GM23338 (cell line): ENCODE measurements around the gene ERRFI1. TPM values are rescaled to one million over a fixed set of nuclear protein-coding genes. Genes with fewer than 3 reads are reported as not detected.

Experiments
- ATAC-seq: fragments of 200-7000 bp; cut with Tn5 transposase; 3 replicates; pipeline ENCODE4 v1.9.1; 2020
- DNase-seq: peaks from one replicate; pipeline ENCODE4 v3.0.0-alpha.2; 2015; ENCODE audit warnings: low spot score
- H2AFZ ChIP-seq: fragments of 200-600 bp; sonication (generic); 2 replicates; pipeline ENCODE4 v1.8.0; 2016; ENCODE audit warnings: antibody characterized with exemption, mild to moderate bottlenecking, moderate library complexity
- H3F3A ChIP-seq: fragments of 200-600 bp; sonication (generic); replicated peaks from 2 replicates; pipeline ENCODE4 v1.8.0; 2017; ENCODE audit warnings: antibody characterized with exemption, mixed run types, low read depth
- H3K27ac ChIP-seq: fragments of 200-600 bp; sonication (generic); 2 replicates; pipeline ENCODE4 v1.6.1; 2016; ENCODE audit warnings: low read depth
- H3K27me3 ChIP-seq: fragments of 200-600 bp; sonication (generic); 2 replicates; pipeline ENCODE4 v1.8.0; 2016; ENCODE audit warnings: mild to moderate bottlenecking, mixed run types, moderate library complexity; ENCODE audit not compliant: insufficient read depth
- H3K36me3 ChIP-seq: fragments of 200-600 bp; sonication (generic); 2 replicates; pipeline ENCODE4 v1.8.0; 2016; ENCODE audit warnings: mild to moderate bottlenecking; ENCODE audit not compliant: insufficient read depth
- H3K4me1 ChIP-seq: fragments of 200-600 bp; sonication (generic); 2 replicates; pipeline ENCODE4 v1.8.0; 2016; ENCODE audit warnings: mild to moderate bottlenecking, moderate library complexity; ENCODE audit not compliant: insufficient read depth
- H3K4me2 ChIP-seq: fragments of 200-600 bp; sonication (generic); 2 replicates; pipeline ENCODE4 v1.7.1; 2017; ENCODE audit warnings: mixed run types
- H3K4me3 ChIP-seq: fragments of 200-600 bp; sonication (generic); 2 replicates; pipeline ENCODE4 v1.6.1; 2016; ENCODE audit warnings: mixed run types
- H3K79me2 ChIP-seq: fragments of 200-600 bp; sonication (generic); replicated peaks from 2 replicates; pipeline ENCODE4 v1.8.0; 2017; ENCODE audit warnings: mild to moderate bottlenecking; ENCODE audit not compliant: insufficient read depth
- H3K9me2 ChIP-seq: fragments of 200-600 bp; sonication (generic); 2 replicates; pipeline ENCODE4 v1.8.0; 2017; ENCODE audit not compliant: insufficient read depth
- H4K20me1 ChIP-seq: fragments of 200-600 bp; sonication (generic); replicated peaks from 2 replicates; pipeline ENCODE4 v1.8.0; 2017; ENCODE audit warnings: mild to moderate bottlenecking; ENCODE audit not compliant: insufficient read depth
- H3K27ac Mint-ChIP-seq: 2 replicates; pipeline ENCODE4 v1.8.0; 2020; ENCODE audit warnings: inconsistent platforms, mild to moderate bottlenecking, moderate library complexity, mixed read lengths
- H3K27me3 Mint-ChIP-seq: 3 replicates; pipeline ENCODE4 v1.8.0; 2022; ENCODE audit warnings: low read depth, mild to moderate bottlenecking, moderate library complexity, mixed read lengths, inconsistent platforms; ENCODE audit not compliant: insufficient read depth, poor library complexity
- H3K36me3 Mint-ChIP-seq: 3 replicates; pipeline ENCODE4 v1.8.0; 2021; ENCODE audit warnings: low read depth, mild to moderate bottlenecking, inconsistent platforms, moderate library complexity, mixed read lengths
- H3K4me1 Mint-ChIP-seq: 3 replicates; pipeline ENCODE4 v1.8.0; 2020; ENCODE audit warnings: mild to moderate bottlenecking, inconsistent platforms, mixed read lengths
- H3K4me3 Mint-ChIP-seq: 3 replicates; pipeline ENCODE4 v1.8.0; 2021; ENCODE audit warnings: moderate library complexity, mild to moderate bottlenecking, inconsistent platforms, mixed read lengths
- H3K9me3 Mint-ChIP-seq: 3 replicates; pipeline ENCODE4 v1.8.0; 2020; ENCODE audit warnings: moderate library complexity, mild to moderate bottlenecking, inconsistent platforms, mixed read lengths
- CREB1 ChIP-seq: fragments of 250-450 bp; sonication (Bioruptor Pico); IDR thresholded peaks from 2 replicates; pipeline ENCODE4 v1.5.0; 2020; ENCODE audit warnings: low read depth, mild to moderate bottlenecking, moderate library complexity
- EZH2 ChIP-seq: fragments of 200-600 bp; sonication (generic); IDR thresholded peaks from one replicate; pipeline ENCODE4 v1.8.0; 2017; ENCODE audit warnings: antibody characterized with exemption, mild to moderate bottlenecking, low read depth; ENCODE audit not compliant: unreplicated experiment
- POLR2AphosphoS5 ChIP-seq: IDR thresholded peaks from 2 replicates; pipeline ENCODE4 v1.6.1; 2016; ENCODE audit warnings: antibody characterized with exemption, low read depth
- polyA plus RNA-seq: library from polyadenylated mRNA; unstranded; fragments of >200 nt; fragmentation: Nextera tagmentation; extraction: Ambion mirVana; gene quantifications from 2 replicates; pipeline ENCODE4 v1.2.1, GENCODE V29; 2016
- total RNA-seq: library from RNA; depleted of rRNA; stranded (reverse); fragments of >200 nt; shearing (Covaris generic); gene quantifications from 2 replicates; pipeline ENCODE4 v1.2.3, GENCODE V29; 2014
- TF ChIP-seq, protein P1 (sequence below), 2 experiments: fragments of 200-600 bp in 1 of 2; sonication (generic) in 1 of 2; conservative IDR thresholded peaks; 2 replicates each; pipeline versions ENCODE4 v1.5.1 to v1.6.1; 2016 to 2017; ENCODE audit warnings: antibody characterized with exemption in 2 of 2, low read depth in 2 of 2, mild to moderate bottlenecking in 2 of 2, moderate library complexity in 1 of 2
- TF ChIP-seq, protein P2 (sequence below): IDR thresholded peaks from one replicate; pipeline ENCODE4 v1.6.1; 2018; ENCODE audit warnings: antibody characterized with exemption; ENCODE audit not compliant: unreplicated experiment
- TF ChIP-seq, protein P3 (sequence below): fragments of 250-450 bp; sonication (Bioruptor Pico); IDR thresholded peaks from 2 replicates; pipeline ENCODE4 v1.5.0; 2020; ENCODE audit warnings: mild to moderate bottlenecking, moderate library complexity
- TF ChIP-seq, protein P4 (sequence below): IDR thresholded peaks from 2 replicates; pipeline ENCODE4 v1.6.1; 2016; ENCODE audit warnings: antibody characterized with exemption

ERRFI1 gene
- total and polyA plus RNA-seq, 2 experiments from 2014 or later: 22.9 to 59.8 TPM

- Histone ChIP-seq H3K4me3 (peak overlapping the region; percentile 85), H3K27ac (no peak overlapping the region), H3K79me2 (peaks cover 69% of the 10 kb centered on the region), H3K4me2 (peak overlapping the region; percentile 94), H3K4me1 (peaks cover 81% of the 10 kb centered on the region), H3F3A (no peaks in the 10 kb centered on the region; the same call in 1 of the 2 replicates), H2AFZ (no peak overlapping the region), H3K27me3 (no peaks in the 10 kb centered on the region), H4K20me1 (peaks cover 42% of the 10 kb centered on the region), H3K9me2 (no peaks in the 10 kb centered on the region), H3K36me3 (no peaks in the 10 kb centered on the region)
- DNase-seq (no peak), ATAC-seq (no peak)
- no peak for TF ChIP-seq CREB1 (CRISPR knock-in tag)
- TF ChIP-seq, protein P1, sequence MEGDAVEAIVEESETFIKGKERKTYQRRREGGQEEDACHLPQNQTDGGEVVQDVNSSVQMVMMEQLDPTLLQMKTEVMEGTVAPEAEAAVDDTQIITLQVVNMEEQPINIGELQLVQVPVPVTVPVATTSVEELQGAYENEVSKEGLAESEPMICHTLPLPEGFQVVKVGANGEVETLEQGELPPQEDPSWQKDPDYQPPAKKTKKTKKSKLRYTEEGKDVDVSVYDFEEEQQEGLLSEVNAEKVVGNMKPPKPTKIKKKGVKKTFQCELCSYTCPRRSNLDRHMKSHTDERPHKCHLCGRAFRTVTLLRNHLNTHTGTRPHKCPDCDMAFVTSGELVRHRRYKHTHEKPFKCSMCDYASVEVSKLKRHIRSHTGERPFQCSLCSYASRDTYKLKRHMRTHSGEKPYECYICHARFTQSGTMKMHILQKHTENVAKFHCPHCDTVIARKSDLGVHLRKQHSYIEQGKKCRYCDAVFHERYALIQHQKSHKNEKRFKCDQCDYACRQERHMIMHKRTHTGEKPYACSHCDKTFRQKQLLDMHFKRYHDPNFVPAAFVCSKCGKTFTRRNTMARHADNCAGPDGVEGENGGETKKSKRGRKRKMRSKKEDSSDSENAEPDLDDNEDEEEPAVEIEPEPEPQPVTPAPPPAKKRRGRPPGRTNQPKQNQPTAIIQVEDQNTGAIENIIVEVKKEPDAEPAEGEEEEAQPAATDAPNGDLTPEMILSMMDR (conservative IDR thresholded peaks at IDR 0.05; ENCODE audit: low read depth in 2 of 2): no peak
- no peak for TF ChIP-seq POLR2AphosphoS5
- no peak overlapping the region for H3K27ac Mint-ChIP-seq
- peaks cover 73% of the 10 kb centered on the region for H3K4me1 Mint-ChIP-seq
- peaks cover 5% of the 10 kb centered on the region; the same call in 2 of the 3 replicates for H3K36me3 Mint-ChIP-seq
- H3K27me3 Mint-ChIP-seq: peaks cover 17% of the 10 kb centered on the region
- peak overlapping the region; percentile 90 for H3K4me3 Mint-ChIP-seq
- H3K9me3 Mint-ChIP-seq: peaks cover 4% of the 10 kb centered on the region; the same call in 1 of the 3 replicates
These were observed 2.2 kb downstream of the ERRFI1 start for GRCh38 chr1:8023995-8024313.

- H3K27me3 Mint-ChIP-seq: peaks cover 17% of the 10 kb centered on the region
- H3K4me1 ChIP-seq: peaks cover 81% of the 10 kb centered on the region
- H3K36me3 ChIP-seq: no peaks in the 10 kb centered on the region
- no peaks in the 10 kb centered on the region for H3K27me3 ChIP-seq
- H3K4me2 ChIP-seq: peak overlapping the region; percentile 94
- ATAC-seq (no peak), DNase-seq (no peak)
- peaks cover 78% of the 10 kb centered on the region for H3K4me1 Mint-ChIP-seq
- no peak overlapping the region for H2AFZ ChIP-seq
- H4K20me1 ChIP-seq: peaks cover 46% of the 10 kb centered on the region
- H3K27ac Mint-ChIP-seq: peak overlapping the region; percentile 35
- no peak overlapping the region for H3K27ac ChIP-seq
- peaks cover 4% of the 10 kb centered on the region; the same call in 1 of the 3 replicates for H3K9me3 Mint-ChIP-seq
- no peaks in the 10 kb centered on the region for H3K9me2 ChIP-seq
- H3F3A ChIP-seq: no peaks in the 10 kb centered on the region; the same call in 1 of the 2 replicates
- H3K4me3 ChIP-seq: peak overlapping the region; percentile 85
- H3K4me3 Mint-ChIP-seq: peak overlapping the region; percentile 90
- peaks cover 74% of the 10 kb centered on the region for H3K79me2 ChIP-seq
- peaks cover 5% of the 10 kb centered on the region; the same call in 2 of the 3 replicates for H3K36me3 Mint-ChIP-seq
- TF ChIP-seq, protein P2, sequence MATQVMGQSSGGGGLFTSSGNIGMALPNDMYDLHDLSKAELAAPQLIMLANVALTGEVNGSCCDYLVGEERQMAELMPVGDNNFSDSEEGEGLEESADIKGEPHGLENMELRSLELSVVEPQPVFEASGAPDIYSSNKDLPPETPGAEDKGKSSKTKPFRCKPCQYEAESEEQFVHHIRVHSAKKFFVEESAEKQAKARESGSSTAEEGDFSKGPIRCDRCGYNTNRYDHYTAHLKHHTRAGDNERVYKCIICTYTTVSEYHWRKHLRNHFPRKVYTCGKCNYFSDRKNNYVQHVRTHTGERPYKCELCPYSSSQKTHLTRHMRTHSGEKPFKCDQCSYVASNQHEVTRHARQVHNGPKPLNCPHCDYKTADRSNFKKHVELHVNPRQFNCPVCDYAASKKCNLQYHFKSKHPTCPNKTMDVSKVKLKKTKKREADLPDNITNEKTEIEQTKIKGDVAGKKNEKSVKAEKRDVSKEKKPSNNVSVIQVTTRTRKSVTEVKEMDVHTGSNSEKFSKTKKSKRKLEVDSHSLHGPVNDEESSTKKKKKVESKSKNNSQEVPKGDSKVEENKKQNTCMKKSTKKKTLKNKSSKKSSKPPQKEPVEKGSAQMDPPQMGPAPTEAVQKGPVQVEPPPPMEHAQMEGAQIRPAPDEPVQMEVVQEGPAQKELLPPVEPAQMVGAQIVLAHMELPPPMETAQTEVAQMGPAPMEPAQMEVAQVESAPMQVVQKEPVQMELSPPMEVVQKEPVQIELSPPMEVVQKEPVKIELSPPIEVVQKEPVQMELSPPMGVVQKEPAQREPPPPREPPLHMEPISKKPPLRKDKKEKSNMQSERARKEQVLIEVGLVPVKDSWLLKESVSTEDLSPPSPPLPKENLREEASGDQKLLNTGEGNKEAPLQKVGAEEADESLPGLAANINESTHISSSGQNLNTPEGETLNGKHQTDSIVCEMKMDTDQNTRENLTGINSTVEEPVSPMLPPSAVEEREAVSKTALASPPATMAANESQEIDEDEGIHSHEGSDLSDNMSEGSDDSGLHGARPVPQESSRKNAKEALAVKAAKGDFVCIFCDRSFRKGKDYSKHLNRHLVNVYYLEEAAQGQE: no peak
- TF ChIP-seq, protein P3, sequence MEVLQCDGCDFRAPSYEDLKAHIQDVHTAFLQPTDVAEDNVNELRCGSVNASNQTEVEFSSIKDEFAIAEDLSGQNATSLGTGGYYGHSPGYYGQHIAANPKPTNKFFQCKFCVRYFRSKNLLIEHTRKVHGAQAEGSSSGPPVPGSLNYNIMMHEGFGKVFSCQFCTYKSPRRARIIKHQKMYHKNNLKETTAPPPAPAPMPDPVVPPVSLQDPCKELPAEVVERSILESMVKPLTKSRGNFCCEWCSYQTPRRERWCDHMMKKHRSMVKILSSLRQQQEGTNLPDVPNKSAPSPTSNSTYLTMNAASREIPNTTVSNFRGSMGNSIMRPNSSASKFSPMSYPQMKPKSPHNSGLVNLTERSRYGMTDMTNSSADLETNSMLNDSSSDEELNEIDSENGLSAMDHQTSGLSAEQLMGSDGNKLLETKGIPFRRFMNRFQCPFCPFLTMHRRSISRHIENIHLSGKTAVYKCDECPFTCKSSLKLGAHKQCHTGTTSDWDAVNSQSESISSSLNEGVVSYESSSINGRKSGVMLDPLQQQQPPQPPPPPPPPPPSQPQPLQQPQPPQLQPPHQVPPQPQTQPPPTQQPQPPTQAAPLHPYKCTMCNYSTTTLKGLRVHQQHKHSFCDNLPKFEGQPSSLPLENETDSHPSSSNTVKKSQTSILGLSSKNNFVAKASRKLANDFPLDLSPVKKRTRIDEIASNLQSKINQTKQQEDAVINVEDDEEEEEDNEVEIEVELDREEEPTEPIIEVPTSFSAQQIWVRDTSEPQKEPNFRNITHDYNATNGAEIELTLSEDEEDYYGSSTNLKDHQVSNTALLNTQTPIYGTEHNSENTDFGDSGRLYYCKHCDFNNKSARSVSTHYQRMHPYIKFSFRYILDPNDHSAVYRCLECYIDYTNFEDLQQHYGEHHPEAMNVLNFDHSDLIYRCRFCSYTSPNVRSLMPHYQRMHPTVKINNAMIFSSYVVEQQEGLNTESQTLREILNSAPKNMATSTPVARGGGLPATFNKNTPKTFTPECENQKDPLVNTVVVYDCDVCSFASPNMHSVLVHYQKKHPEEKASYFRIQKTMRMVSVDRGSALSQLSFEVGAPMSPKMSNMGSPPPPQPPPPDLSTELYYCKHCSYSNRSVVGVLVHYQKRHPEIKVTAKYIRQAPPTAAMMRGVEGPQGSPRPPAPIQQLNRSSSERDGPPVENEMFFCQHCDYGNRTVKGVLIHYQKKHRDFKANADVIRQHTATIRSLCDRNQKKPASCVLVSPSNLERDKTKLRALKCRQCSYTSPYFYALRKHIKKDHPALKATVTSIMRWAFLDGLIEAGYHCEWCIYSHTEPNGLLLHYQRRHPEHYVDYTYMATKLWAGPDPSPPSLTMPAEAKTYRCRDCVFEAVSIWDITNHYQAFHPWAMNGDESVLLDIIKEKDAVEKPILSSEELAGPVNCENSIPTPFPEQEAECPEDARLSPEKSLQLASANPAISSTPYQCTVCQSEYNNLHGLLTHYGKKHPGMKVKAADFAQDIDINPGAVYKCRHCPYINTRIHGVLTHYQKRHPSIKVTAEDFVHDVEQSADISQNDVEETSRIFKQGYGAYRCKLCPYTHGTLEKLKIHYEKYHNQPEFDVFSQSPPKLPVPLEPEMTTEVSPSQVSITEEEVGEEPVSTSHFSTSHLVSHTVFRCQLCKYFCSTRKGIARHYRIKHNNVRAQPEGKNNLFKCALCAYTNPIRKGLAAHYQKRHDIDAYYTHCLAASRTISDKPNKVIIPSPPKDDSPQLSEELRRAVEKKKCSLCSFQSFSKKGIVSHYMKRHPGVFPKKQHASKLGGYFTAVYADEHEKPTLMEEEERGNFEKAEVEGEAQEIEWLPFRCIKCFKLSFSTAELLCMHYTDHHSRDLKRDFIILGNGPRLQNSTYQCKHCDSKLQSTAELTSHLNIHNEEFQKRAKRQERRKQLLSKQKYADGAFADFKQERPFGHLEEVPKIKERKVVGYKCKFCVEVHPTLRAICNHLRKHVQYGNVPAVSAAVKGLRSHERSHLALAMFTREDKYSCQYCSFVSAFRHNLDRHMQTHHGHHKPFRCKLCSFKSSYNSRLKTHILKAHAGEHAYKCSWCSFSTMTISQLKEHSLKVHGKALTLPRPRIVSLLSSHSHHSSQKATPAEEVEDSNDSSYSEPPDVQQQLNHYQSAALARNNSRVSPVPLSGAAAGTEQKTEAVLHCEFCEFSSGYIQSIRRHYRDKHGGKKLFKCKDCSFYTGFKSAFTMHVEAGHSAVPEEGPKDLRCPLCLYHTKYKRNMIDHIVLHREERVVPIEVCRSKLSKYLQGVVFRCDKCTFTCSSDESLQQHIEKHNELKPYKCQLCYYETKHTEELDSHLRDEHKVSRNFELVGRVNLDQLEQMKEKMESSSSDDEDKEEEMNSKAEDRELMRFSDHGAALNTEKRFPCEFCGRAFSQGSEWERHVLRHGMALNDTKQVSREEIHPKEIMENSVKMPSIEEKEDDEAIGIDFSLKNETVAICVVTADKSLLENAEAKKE (CRISPR knock-in tag): no peak
- no peak for TF ChIP-seq CREB1 (CRISPR knock-in tag)
- TF ChIP-seq EZH2: no peak
- TF ChIP-seq, protein P4, sequence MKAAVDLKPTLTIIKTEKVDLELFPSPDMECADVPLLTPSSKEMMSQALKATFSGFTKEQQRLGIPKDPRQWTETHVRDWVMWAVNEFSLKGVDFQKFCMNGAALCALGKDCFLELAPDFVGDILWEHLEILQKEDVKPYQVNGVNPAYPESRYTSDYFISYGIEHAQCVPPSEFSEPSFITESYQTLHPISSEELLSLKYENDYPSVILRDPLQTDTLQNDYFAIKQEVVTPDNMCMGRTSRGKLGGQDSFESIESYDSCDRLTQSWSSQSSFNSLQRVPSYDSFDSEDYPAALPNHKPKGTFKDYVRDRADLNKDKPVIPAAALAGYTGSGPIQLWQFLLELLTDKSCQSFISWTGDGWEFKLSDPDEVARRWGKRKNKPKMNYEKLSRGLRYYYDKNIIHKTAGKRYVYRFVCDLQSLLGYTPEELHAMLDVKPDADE: no peak
- no peak for TF ChIP-seq POLR2AphosphoS5
These were observed 2.7 kb downstream of the ERRFI1 start for GRCh38 chr1:8023287-8023994.
